ENCODE results near the gene CCDC177.
A peak's percentile ranks its signal among the peaks of the same experiment; 100 is the strongest.

Gene CCDC177

GRCh38 chr14:69574263-69574953, at the start of gene CCDC177:
Gene CCDC177 (minus strand): TSS chr14:69574871. CDS start chr14:69573622, 1,249 bp downstream.
- DNase-seq (ENCODE audit: low read depth in 2 of 2), result peak; percentile 36 to 46

GRCh38 chr14:69624136-69624535, 49.5 kb upstream of the CCDC177 start:
- no peak for DNase-seq (ENCODE audit: low read depth in 2 of 2)

DNA sequence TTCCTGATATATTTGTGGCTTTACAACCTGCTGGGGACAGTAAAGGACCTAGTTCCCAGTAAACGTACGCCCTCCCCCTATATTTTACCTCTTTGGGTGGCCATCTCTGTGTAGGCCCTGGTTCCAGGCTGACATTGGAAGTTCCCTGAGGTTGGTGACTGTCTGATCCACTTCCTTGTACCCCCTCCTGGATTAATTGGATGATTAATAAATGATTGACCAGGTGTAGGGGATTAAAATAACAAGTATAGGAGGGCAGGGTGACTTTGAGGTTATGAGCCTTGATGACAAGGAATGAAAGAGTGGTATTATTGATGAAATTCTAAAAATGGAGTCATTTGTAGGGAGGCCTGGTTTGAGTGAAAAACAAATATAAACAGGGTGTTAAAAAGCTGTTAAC, 46.3 kb upstream of the CCDC177 start:
- DNase-seq (ENCODE audit: low read depth in 2 of 2), result no peak

GRCh38 chr14:69620211-69620611, 45.5 kb upstream of the CCDC177 start:
- DNase-seq (ENCODE audit: low read depth in 2 of 2), result no peak

GRCh38 chr14:69619012-69619411, 44.3 kb upstream of the CCDC177 start:
- DNase-seq (ENCODE audit: low read depth in 2 of 2), result no peak

DNA sequence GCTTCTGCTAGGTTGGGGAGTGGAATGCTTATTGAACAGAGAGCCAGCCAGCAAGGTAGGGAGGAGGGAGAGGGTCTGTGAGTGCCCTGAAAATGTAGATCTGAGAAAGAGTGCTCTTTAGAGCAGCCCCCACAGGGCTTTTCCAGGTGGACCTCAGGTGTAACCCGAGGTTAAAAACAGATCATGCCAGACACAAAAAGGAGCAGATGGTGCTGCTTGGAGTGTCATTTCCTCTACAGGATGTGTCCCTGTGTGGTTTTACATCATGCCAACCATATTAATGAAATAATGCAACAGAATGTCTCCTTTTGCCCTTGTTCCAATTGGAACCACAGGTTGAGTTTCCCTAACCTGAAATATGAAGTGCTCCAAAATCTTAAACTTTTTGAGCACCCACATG, 43.1 kb upstream of the CCDC177 start:
- DNase-seq (ENCODE audit: low read depth in 2 of 2), result no peak

DNA sequence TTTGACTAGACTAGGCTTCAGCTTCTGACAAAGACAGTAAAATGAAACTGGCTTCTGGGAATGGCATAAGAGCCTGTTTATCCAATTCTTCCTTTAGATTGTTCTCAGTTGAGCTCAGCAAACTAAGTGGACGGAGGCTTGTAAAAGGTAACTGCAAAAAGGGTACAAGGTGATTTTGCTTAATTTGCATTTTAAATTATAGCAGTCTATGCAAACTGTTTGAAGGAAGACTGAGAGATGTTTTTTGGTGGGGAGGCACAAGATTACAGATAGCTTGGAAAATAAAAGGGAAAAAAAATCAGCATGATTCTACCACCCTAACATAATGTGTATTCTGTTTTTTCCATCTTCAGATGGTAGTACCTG, 41.7 kb upstream of the CCDC177 start:
- no peak for DNase-seq (ENCODE audit: low read depth in 2 of 2)

DNA sequence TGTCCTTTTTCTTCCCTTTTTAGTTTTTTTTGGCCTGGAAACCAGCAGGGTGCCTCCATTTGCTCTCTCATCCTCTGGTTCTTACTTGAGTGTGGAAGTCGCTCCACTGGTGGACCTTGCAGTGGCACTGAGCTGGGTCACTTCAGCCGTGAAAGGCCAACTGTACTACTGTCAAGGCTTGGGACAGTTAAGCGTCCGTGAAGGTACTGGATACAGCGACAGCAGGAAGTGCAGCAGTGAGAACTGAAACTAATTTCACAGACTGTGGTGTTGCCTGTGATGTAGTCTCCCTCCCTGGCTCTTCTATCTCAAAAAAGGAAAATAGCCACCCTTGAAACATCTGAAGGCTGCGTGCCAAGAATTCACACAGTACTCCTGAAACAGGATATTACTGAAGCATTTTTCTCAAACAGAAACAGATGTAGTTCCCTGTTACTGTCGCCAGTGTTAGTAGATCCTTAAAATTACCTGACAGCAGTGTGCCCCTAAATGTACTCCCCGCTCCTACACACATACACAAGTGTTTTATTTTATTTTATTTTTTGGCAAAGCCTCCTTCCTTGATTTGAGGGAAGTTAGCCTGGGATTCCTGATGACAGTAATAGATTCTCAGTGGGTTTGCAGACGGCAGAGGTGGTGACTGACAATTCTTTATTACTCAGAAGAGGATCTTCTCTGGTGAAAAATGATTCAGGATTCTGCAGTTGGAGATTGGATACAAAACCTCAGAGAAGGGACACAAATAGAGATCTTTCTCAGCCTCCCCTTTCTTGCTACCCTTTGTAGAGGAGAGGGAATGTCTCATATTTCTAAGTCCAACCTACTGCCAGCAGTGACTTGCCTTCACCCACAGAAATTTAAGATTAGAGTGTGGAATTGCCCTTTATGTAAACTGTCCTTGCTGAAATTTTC, 41.1 kb upstream of the CCDC177 start:
- no peak for DNase-seq (ENCODE audit: low read depth in 2 of 2)

GRCh38 chr14:69615121-69615495, 40.4 kb upstream of the CCDC177 start:
- no peak for DNase-seq (ENCODE audit: low read depth in 2 of 2)

DNA sequence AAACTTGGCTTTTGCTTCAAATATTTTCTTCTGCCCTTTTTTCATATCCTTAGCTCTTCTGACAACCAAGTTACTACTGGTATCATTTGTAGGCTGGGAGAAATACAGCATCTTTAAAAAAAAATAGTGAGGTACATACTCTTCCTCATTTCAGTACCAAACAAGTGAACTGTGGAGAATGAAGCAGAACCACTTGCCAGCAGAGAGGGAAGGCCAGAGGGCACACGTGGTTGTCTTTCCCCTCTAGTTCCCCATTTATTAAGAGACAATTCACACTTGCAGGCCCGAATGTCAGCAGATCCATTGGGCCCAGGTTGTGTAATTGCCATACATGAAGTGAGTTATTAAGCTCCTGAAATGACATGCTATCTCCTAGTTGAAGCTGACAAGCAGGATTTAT, 39.9 kb upstream of the CCDC177 start:
- no peak for DNase-seq (ENCODE audit: low read depth in 2 of 2)

- DNase-seq (ENCODE audit: low read depth in 2 of 2), result no peak
Observed at GRCh38 chr14:69613312-69614073, 38.8 kb upstream of the CCDC177 start.

- DNase-seq (ENCODE audit: low read depth in 2 of 2), result no peak
Observed at GRCh38 chr14:69612783-69613130, 38.1 kb upstream of the CCDC177 start.

DNA sequence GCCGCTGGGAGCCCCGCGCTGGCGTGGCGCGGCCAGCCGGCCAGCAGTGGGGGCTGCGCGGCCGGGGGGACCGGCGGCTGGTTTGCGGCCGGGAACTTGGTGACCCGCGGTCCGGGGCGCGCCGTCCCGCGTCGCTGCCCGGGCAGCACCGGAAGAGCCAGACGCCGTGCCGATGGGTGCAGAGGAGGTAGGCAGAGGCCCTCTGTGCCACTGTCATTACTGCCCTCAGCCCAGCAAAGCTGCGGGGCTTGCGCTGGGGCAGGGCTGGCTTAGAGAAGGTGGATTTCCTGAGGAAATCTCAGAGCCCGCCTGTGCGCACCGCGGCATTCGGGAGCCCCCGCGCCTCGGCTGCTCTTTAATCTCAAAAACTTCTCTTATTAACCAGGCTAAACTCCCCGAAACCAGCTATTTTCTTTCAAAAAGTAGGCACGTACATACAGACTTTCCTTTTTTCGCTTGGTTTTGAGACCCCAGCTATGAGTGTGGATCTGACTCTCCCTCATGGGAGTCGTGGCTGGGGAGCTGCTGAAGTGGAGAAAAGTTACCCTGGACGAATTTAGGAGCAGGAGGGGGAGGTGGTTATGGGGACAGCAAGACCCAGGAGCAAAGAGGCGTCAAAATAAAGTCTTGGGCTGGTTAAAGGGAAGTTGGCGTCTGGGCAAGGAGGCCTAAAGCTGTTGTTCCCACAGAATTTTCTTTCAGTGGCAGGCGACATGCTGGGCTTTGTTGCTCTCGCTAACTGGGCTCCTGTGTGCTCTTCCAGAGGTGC, 37.5 kb upstream of the CCDC177 start:
- no peak for DNase-seq (ENCODE audit: low read depth in 2 of 2)

- peak; percentile 77 to 82 for DNase-seq (ENCODE audit: low read depth in 2 of 2)
Observed at GRCh38 chr14:69611172-69612013, 36.7 kb upstream of the CCDC177 start, which contains the start of gene SUSD6. Gene SUSD6 (plus strand): TSS chr14:69611596. CDS start chr14:69658593, 46,997 bp downstream.

GRCh38 chr14:69610874-69611171, 36.2 kb upstream of the CCDC177 start:
- no peak for DNase-seq (ENCODE audit: low read depth in 2 of 2)

DNA sequence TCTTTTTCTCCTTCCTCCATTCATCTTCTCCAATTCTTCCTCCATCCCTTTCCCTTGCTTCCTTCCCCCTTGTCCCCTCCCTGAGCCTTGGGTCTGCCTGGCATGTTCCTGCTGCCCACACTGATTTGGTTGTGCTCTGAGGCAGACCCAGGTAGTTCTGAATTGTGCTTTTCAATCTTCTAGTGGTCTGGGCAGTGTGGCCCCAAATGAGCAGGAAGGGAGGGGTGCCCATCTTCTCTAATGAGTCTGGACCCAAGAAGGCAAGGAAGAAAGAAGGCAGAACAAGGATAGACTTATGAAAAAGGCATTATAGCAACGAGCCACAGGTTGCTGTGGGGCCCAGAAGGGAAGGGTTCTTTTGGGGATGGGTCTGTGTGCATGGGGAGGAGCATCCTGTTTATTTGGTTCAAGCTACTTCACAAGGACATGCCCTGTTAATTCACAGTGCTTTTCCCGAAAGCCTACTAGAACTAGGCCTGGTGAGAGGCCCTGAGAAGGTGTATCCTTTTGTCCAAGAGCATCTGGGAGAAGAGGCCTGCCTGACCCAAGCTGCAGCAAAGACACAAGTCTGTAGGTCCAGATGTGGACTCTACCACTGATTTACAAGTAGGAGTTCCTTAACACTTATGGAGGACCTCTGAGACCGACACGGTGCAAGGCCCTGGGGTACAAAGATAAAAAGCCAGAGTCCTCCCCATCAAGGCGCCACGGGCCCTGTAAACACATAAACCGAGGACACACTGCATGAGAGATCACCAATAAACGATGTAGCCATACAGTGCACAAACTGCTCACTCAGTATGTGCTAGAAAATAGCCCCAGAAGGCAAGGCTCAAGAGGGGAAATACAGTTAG, 35.6 kb upstream of the CCDC177 start:
- DNase-seq (ENCODE audit: low read depth in 2 of 2), result no peak

DNA sequence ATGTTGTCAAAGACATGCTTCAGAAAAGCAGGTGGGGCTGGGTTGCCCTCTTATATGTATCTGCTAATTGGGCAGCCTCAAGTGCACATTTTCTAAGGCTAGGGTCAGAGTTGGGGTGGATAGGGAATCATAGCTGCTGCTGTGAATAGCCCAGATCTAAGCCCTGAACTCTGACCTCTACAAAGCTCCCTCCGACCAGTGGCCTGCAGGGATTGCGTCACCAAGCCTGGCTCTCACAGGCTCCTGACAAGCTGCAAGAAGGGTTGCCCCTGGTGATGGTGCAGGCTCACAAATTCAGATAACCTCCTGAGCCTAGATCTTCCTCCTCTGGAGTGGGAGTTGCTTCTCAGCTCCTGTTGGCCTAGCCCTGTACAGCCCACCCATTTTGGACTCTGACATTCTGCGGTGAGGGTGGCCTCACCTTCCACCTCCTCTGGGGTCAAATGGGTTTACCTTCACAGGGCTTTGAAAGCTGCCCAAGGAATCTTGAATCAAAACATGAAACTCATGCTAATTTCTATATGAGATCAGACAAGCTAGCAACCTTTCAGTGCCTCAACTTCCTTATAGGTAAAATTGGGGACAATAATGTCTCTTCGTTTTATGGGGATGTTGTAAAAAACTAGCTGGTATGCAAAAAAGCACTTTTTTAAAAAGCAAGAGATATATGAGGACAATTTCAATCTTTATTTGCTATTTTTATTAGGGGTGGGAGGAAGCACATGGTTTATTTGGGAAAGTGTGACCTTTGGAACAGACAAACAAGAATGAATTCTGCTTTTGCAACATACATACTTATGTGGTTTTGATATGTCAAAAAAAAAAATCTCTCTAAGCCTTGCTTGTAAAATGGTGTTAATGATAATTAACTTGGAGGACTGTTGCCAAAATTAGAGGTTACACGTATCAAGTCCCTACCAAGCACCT, 31.9 kb upstream of the CCDC177 start:
- no peak for DNase-seq (ENCODE audit: low read depth in 2 of 2)

DNA sequence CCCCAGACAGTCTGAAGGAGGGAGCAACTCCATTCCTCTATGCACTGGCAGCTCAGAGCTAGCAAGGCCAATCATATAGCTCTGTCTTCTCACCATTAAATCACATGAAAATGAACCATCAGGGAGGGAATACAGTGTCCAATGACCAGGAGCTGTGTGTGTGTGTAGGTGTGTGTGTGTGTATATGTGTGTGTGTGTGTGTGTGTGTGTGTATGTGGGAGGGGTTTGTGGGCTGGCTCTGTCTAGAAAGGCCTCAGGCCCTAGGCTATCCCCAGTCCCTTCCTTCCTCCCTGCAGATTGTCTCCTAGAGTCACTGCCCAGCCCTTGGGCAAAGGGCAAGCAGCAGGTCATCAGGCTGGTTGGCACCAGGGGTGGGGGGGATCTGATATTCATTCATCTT, 31.1 kb upstream of the CCDC177 start:
- no peak for DNase-seq (ENCODE audit: low read depth in 2 of 2)
